Activated naive CD4-positive, alpha-beta T cell treated with anti-CD3 and anti-CD28 coated beads, Interleukin-2, amount 10 ng/mL, durations not matched to agents 7 days and 5 days (primary cell): Measurements from ENCODE around the gene SF1.
"Not testable (repeated sequence)": the region's sequence is repeated elsewhere in the genome, so short reads cannot be mapped to it uniquely, and the experiment has no call there.

ENCODE experiments used
- CTCF ChIA-PET: fragments of 350-600 bp; sonication (Branson Sonifier 250); formaldehyde crosslinking; loops from one replicate; lab custom pipeline; 2021; ENCODE audit warnings: antibody characterized with exemption; lab: Charles Lee
- DNase-seq: peaks from one replicate; pipeline ENCODE4 v3.0.0-alpha.2; 2020
- H3K27ac Mint-ChIP-seq: one replicate; pipeline ENCODE4 v1.8.0; 2021; ENCODE audit warnings: mild to moderate bottlenecking, moderate library complexity, mixed read lengths
- H3K27me3 Mint-ChIP-seq: one replicate; pipeline ENCODE4 v1.8.0; 2021; ENCODE audit warnings: mild to moderate bottlenecking, mixed read lengths
- H3K36me3 Mint-ChIP-seq: one replicate; pipeline ENCODE4 v1.8.0; 2021; ENCODE audit warnings: mixed read lengths
- H3K4me1 Mint-ChIP-seq: one replicate; pipeline ENCODE4 v1.8.0; 2021; ENCODE audit warnings: mixed read lengths
- H3K4me3 Mint-ChIP-seq: one replicate; pipeline ENCODE4 v1.8.0; 2021; ENCODE audit warnings: mild to moderate bottlenecking, moderate library complexity, mixed read lengths
- H3K9me3 Mint-ChIP-seq: one replicate; pipeline ENCODE4 v1.8.0; 2021; ENCODE audit warnings: mixed read lengths

The SF1 gene

DNA sequence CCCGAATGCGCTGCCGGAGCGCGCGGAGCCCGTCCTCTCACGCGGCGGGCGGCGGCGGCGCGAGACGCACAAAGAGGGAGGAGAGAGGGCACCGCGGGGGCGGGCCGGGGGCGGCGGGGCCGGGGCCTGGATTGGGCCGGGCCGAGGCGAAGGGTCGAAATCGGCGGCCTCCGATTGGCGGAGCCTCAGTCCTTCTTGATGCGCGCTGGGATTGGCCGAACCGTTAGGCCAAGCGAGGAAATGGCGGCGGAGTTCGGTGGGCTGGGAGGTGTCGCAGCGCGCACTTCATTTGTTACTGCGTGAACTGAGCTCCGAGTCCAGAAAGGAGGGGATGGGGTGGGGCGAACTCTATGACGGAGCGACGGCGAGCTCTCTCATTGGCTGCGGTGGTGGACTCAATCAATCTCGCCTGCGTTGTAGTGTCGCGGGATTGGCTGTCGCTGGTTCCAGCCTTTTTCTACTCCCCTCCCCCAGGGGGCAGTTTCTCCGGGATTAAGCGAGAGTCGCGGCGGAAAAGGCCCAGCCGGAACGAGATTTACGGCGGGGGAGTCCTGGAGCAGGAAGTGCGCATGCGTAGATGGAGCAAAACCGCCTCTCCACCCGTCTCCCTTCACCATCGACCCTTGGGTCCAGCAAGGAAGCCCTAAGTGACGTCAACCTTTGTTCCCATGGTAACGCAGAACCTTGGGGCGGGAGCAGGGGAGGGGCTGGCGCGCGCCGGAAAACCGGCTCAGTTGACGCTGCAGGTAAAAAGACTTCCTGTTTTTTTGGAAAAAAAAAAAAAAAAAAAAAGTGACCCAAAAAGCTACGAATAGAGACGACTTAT is at the start of gene SF1:
TSS of gene SF1 (minus strand) at position 70 of the 826 bp plus-strand sequence. CDS start 150 bp downstream, outside the sequence.
- DNase-seq, result peak; percentile 100
- H3K36me3 Mint-ChIP-seq, result peaks cover 48% of the 10 kb centered on the region
- peak within 1 kb of the TSS; percentile 96 for H3K4me3 Mint-ChIP-seq
- H3K27ac Mint-ChIP-seq, result peak within 1 kb of the TSS; percentile 100
- peaks cover 57% of the 10 kb centered on the region for H3K4me1 Mint-ChIP-seq
- no peaks in the 10 kb centered on the region for H3K9me3 Mint-ChIP-seq
- CTCF ChIA-PET, result interaction anchor here (0.9 to 6.2 kb wide), 6 partner anchors 11 to 65 kb away, joined by 3 to 39 read pairs (median 3); partner anchors contain the start of gene RASGRP2
- H3K27me3 Mint-ChIP-seq, result no peaks in the 10 kb centered on the region

- no peaks in the 10 kb centered on the region for H3K36me3 Mint-ChIP-seq
- no peaks in the 10 kb centered on the region for H3K9me3 Mint-ChIP-seq
- DNase-seq, result no peak
- H3K27me3 Mint-ChIP-seq, result peaks cover 12% of the 10 kb centered on the region
- no peaks in the 10 kb centered on the region for H3K4me1 Mint-ChIP-seq
- CTCF ChIA-PET, result no interaction called here
- no peak overlapping the region for H3K27ac Mint-ChIP-seq
- H3K4me3 Mint-ChIP-seq, result no peak overlapping the region
Observed at GRCh38 chr11:64827451-64827839, 49.1 kb upstream of the SF1 start.

DNA sequence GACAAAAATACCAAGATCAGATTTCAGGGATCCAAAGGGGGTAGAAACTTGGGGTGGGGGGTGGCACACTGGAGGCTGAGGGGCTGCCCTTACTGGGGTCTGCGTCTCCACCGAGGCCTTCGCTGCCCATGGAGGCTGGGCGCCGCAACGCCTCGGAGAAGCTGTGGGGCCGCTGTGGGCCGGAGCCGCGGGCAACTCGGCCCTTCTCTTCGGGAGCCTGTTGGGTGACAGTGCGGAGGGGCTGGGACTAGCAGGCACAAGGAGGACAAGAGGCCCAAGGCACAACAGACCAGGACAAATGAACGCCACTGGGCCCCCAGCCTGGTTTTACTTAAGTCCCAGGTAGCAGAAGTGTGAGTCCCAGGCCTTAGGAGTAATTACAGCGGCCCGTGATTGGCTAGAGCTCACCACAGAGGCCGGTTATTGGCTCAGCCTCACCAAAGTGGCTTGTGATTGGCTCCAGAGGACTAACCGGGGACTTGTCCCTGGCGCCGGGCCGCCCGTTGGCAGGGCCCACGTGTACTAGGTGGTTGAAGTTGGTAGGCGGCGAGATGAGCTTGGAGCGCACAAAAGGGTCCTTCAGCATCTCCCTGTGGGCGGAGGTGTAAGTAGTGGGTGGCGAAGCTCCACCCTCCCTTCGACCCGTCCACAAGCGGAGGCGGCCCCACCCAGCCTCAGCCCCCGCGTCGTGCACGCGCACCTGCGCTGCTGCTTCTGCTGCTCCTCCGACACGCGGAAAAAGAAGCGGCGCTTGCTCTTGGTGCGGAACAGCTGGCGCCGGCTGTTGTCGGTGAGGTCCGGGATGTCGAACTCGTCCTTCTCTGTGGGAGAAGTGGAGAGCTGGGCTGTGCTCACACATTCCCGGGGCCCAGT is 48.5 kb upstream of the SF1 start:
- Mint-ChIP-seq H3K9me3 (no peaks in the 10 kb centered on the region), H3K36me3 (no peaks in the 10 kb centered on the region), H3K4me3 (no peak overlapping the region), H3K27ac (no peak overlapping the region), H3K27me3 (peaks cover 15% of the 10 kb centered on the region), H3K4me1 (no peaks in the 10 kb centered on the region)
- CTCF ChIA-PET, result interaction anchor here (0.6 kb wide), 1 partner anchor 150 kb away, joined by 3 read pairs; no protein-coding TSS in a partner anchor
- DNase-seq, result no peak

GRCh38 chr11:64826062-64826461 is 47.7 kb upstream of the SF1 start:
- CTCF ChIA-PET, result interaction anchor here (0.6 to 0.7 kb wide), 2 partner anchors 108 to 150 kb away, joined by 3 to 6 read pairs; no protein-coding TSS in a partner anchor
- no peak overlapping the region for H3K4me3 Mint-ChIP-seq
- peaks cover 17% of the 10 kb centered on the region for H3K27me3 Mint-ChIP-seq
- DNase-seq, result no peak
- no peak overlapping the region for H3K27ac Mint-ChIP-seq
- H3K9me3 Mint-ChIP-seq, result no peaks in the 10 kb centered on the region
- H3K4me1 Mint-ChIP-seq, result no peaks in the 10 kb centered on the region
- no peaks in the 10 kb centered on the region for H3K36me3 Mint-ChIP-seq

GRCh38 chr11:64823568-64824119 is 45.3 kb upstream of the SF1 start:
- no peak for DNase-seq
- H3K27me3 Mint-ChIP-seq, result peaks cover 17% of the 10 kb centered on the region
- no peaks in the 10 kb centered on the region for H3K36me3 Mint-ChIP-seq
- no peaks in the 10 kb centered on the region for H3K9me3 Mint-ChIP-seq
- H3K4me1 Mint-ChIP-seq, result no peaks in the 10 kb centered on the region
- no peak overlapping the region for H3K4me3 Mint-ChIP-seq
- H3K27ac Mint-ChIP-seq, result no peak overlapping the region
- CTCF ChIA-PET, result interaction anchor here (0.5 kb wide), 1 partner anchor 491 kb away, joined by 3 read pairs; no protein-coding TSS in a partner anchor

DNA sequence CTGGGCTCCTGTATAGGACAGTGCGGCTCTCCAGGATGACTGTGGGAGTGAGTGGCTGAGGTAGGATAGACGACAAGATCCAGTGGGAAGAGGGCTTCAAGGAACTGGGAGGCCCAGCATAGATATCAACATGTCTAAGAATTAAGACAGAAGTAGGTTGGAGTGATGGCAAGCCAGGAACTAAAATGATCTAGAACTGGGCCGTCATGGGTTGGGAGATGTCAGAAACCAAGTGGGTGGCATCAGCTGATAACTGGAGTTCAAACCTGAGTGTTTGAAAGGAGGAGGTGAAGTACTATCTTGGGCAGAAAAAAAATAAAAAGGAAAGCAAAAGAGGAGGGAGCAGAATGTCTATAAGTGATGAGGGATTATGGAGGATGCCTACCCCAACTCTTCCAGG is 39.1 kb upstream of the SF1 start:
- no peak overlapping the region for H3K4me3 Mint-ChIP-seq
- H3K4me1 Mint-ChIP-seq, result no peaks in the 10 kb centered on the region
- H3K27me3 Mint-ChIP-seq, result peaks cover 11% of the 10 kb centered on the region
- DNase-seq, result no peak
- H3K36me3 Mint-ChIP-seq, result no peaks in the 10 kb centered on the region
- H3K9me3 Mint-ChIP-seq, result no peaks in the 10 kb centered on the region
- CTCF ChIA-PET, result no interaction called here
- peak overlapping the region; percentile 46 for H3K27ac Mint-ChIP-seq

DNA sequence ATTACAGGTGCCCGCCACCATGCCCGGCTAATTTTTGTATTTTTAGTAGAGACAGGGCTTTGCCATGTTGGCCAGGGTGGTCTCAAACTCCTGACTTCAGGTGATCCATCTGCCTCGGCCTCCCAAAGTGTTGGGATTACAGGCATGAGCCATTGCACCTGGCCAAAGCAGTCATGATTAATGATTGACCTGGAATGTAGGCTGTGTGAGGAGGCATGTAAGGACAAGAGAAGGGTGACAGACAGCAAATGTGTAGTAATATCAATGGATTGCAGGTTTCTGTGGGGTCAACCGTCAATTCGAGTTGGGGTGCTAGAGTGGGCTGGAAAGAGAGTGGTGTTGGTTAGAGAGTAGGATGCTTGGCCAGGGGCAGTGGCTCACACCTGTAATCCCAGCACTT is 37.1 kb upstream of the SF1 start:
- H3K27ac Mint-ChIP-seq, H3K9me3 Mint-ChIP-seq, H3K4me3 Mint-ChIP-seq, H3K36me3 Mint-ChIP-seq, H3K4me1 Mint-ChIP-seq, H3K27me3 Mint-ChIP-seq, DNase-seq: not testable (repeated sequence)
- CTCF ChIA-PET, result interaction anchor here (1.5 kb wide), 1 partner anchor 28 kb away, joined by 4 read pairs; no protein-coding TSS in a partner anchor

GRCh38 chr11:64814712-64815187 is 36.4 kb upstream of the SF1 start:
- Mint-ChIP-seq H3K9me3 (no peaks in the 10 kb centered on the region), H3K4me3 (no peak overlapping the region), H3K27ac (no peak overlapping the region), H3K36me3 (peaks cover 2% of the 10 kb centered on the region), H3K27me3 (peaks cover 5% of the 10 kb centered on the region), H3K4me1 (peaks cover 12% of the 10 kb centered on the region)
- CTCF ChIA-PET, result interaction anchor here (1.5 kb wide), 1 partner anchor 27 kb away, joined by 4 read pairs; no protein-coding TSS in a partner anchor
- no peak for DNase-seq

DNA sequence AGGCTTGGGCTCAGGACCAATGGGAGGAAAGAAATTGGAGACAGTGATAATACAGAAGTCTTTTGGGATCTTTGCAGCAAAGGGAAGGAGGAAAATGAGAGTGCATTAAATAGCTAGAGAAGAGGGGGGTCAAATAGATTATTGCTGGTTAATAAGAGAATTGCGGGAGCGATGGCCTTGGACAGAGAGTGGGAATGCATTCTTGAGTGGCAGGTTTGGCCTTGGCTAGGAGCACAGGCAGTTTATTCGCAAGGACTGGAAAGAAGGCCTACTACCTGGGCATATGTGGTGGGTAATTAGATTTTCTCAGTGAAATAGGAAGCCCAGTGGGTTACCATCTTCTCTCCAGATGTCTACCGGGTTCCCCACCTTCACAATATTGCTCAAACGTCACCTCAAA is 35.5 kb upstream of the SF1 start:
- Mint-ChIP-seq H3K9me3 (no peaks in the 10 kb centered on the region), H3K4me1 (peaks cover 18% of the 10 kb centered on the region), H3K4me3 (no peak overlapping the region), H3K27ac (no peak overlapping the region), H3K36me3 (peaks cover 2% of the 10 kb centered on the region), H3K27me3 (peaks cover 5% of the 10 kb centered on the region)
- no peak for DNase-seq
- CTCF ChIA-PET, result no interaction called here

DNA sequence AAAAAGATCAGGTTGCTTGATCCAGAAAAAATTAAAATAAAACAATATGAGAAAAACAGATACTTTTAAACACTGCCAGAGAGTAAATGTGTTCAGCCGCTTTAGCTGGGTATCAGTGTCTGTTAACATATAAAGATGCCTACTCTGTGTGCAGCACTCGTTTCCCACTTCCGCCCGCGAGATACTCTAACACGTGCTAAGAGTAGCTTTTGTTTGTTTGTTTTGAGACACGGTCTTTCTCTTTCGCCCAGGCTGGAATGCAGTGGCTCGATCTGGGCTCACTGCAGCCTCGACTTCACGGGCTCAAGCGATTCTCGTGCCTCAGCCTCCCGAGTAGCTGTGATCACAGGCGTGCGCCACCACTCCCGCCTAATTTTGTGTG is 32.5 kb upstream of the SF1 start:
- peak; percentile 77 for DNase-seq

GRCh38 chr11:64810271-64810890 is 32.0 kb upstream of the SF1 start, which contains the start of gene MEN1:
Gene MEN1, minus strand, starts transcription at chr11:64810551. Its CDS starts 442 bp downstream, at chr11:64810109.
- Mint-ChIP-seq H3K9me3 (no peaks in the 10 kb centered on the region), H3K4me1 (peaks cover 27% of the 10 kb centered on the region), H3K27me3 (no peaks in the 10 kb centered on the region), H3K36me3 (peaks cover 26% of the 10 kb centered on the region), H3K4me3 (peak within 1 kb of the TSS; percentile 98), H3K27ac (peak within 1 kb of the TSS; percentile 92)
- CTCF ChIA-PET, result interaction anchor here (1.0 kb wide), 1 partner anchor 37 kb away, joined by 3 read pairs; no protein-coding TSS in a partner anchor
- DNase-seq, result peak; percentile 91

More for the DNA sequence above, 32.5 kb upstream of the SF1 start:
- no peaks in the 10 kb centered on the region for H3K27me3 Mint-ChIP-seq
- CTCF ChIA-PET, result interaction anchor here (1.0 kb wide), 1 partner anchor 37 kb away, joined by 3 read pairs; no protein-coding TSS in a partner anchor
- no peaks in the 10 kb centered on the region for H3K9me3 Mint-ChIP-seq
- peaks cover 27% of the 10 kb centered on the region for H3K4me1 Mint-ChIP-seq
- peaks cover 22% of the 10 kb centered on the region for H3K36me3 Mint-ChIP-seq
- peak overlapping the region; percentile 98 for H3K4me3 Mint-ChIP-seq
- peak overlapping the region; percentile 92 for H3K27ac Mint-ChIP-seq

DNA sequence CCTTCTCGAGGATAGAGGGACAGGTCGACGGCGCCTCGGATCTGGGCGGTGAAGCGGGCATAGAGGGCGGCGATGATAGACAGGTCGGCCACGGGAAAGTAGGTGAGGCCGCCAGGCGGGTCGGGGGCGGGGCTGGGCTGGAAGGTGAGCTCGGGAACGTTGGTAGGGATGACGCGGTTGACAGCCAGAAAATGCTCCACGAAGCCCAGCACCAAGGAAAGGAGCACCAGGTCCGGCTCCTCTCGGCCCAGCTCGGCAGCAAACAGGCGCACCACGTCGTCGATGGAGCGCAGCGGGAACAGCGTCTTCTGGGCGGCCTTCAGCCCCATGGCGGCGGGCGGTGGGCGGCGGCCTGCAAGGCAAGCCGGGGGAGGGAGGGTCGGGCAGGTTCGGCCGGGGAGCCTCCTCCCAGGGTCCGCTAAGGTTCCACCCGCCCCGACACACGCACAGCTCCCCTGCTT is 31.5 kb upstream of the SF1 start:
- peaks cover 27% of the 10 kb centered on the region for H3K4me1 Mint-ChIP-seq

DNA sequence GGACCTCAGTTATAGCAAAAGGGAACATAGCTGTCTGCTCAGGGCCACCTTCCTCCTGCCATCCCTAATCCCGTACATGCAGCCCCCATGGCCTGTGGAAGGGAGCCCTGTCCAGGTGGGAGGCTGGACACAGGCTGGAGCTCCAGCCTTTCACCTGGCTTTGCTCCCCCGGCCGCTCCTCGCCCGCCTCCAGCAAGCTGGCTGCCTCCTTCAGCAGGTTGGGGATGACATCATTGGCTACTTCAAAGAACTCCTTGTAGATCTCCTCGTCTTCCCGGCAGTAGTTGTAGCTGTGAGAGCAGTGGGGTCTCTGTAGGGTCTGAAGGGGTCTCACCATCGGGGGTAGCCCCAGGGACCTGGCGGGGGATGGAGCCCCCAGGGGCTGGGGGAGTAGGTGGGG is 27.1 kb upstream of the SF1 start:
- DNase-seq, result no peak
- H3K27ac Mint-ChIP-seq, result no peak overlapping the region
- H3K36me3 Mint-ChIP-seq, result peaks cover 32% of the 10 kb centered on the region
- H3K4me1 Mint-ChIP-seq, result peaks cover 48% of the 10 kb centered on the region
- CTCF ChIA-PET, result interaction anchor here (1.0 kb wide), 1 partner anchor 117 kb away, joined by 3 read pairs; no protein-coding TSS in a partner anchor
- no peak overlapping the region for H3K4me3 Mint-ChIP-seq
- no peaks in the 10 kb centered on the region for H3K27me3 Mint-ChIP-seq
- no peaks in the 10 kb centered on the region for H3K9me3 Mint-ChIP-seq

More for the DNA sequence above, 31.5 kb upstream of the SF1 start:
- Mint-ChIP-seq H3K27me3 (no peaks in the 10 kb centered on the region), H3K9me3 (no peaks in the 10 kb centered on the region), H3K36me3 (peaks cover 26% of the 10 kb centered on the region), H3K4me3 (peak overlapping the region; percentile 98), H3K27ac (peak overlapping the region; percentile 73)
- DNase-seq, result peak; percentile 40
- CTCF ChIA-PET, result interaction anchor here (0.6 kb wide), 1 partner anchor 420 kb away, joined by 3 read pairs; no protein-coding TSS in a partner anchor
